Measurements from ENCODE around the gene DNTT.
A peak's percentile ranks its signal among the peaks of the same experiment; 100 is the strongest.

DNTT gene

DNA sequence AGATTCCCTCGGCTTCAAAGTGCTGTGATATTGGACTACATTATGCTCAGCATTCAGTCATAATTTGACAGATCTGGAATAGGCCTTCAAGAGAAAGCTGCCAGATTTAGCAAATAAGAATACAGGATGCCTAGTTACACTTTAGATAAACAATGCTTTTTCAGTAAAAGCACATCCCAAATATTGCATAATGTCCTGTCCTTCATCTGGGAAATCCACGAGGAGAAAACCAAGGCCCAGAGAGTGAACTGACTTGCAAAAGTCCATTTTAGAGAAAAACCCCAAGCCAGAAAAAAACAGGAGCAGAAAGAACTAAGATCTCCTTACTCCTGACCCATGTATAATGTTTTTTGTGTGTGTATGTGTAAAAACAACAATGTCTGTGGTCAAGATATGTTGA lies 20.9 kb upstream of the DNTT start:
- no peak overlapping the region for H3K4me3 ChIP-seq (ENCODE audit: low read length)

GRCh38 chr10:96283756-96284155 lies 20.5 kb upstream of the DNTT start:
- H3K27me3 ChIP-seq (ENCODE audit: control insufficient read depth, insufficient read depth, low read length), result no peaks in the 10 kb centered on the region
- no peaks in the 10 kb centered on the region for H3K36me3 ChIP-seq (ENCODE audit: control insufficient read depth, insufficient read depth, low read length)
- H3K9ac ChIP-seq (ENCODE audit: low read length), result no peak overlapping the region
- H3K4me3 ChIP-seq (ENCODE audit: low read length), result no peak overlapping the region
- H3K4me1 ChIP-seq (ENCODE audit: control insufficient read depth, insufficient read depth, low read length), result peaks cover 11% of the 10 kb centered on the region
- H3K27ac ChIP-seq (ENCODE audit: low read depth, low read length), result no peak overlapping the region

More for the DNA sequence above, 20.9 kb upstream of the DNTT start:
- Histone ChIP-seq H3K27ac (ENCODE audit: low read depth, low read length) (no peak overlapping the region), H3K9ac (ENCODE audit: low read length) (no peak overlapping the region), H3K36me3 (ENCODE audit: control insufficient read depth, insufficient read depth, low read length) (no peaks in the 10 kb centered on the region), H3K27me3 (ENCODE audit: control insufficient read depth, insufficient read depth, low read length) (no peaks in the 10 kb centered on the region), H3K4me1 (ENCODE audit: control insufficient read depth, insufficient read depth, low read length) (peaks cover 11% of the 10 kb centered on the region)

DNA sequence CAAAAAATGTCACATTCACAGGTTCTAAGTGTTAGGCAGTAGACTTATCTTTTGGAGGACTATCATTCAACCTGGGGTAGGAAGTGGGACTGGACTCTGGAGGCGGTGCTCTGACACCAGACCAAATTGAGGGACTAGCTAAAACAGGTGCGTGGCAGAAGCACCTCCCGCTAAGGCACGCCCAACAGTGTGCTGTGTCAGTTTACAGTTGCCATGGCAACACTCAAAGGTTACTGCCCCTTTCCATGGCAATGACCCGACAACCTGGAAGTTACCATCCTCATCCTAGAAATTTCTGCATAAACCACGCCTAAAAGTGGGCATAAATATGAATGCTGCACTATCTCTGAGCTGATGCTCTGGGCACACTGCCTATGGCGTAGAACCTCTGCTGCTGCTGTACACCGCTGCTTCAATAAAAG lies 18.9 kb upstream of the DNTT start:
- peaks cover 11% of the 10 kb centered on the region for H3K4me1 ChIP-seq (ENCODE audit: control insufficient read depth, insufficient read depth, low read length)
- H3K4me3 ChIP-seq (ENCODE audit: low read length), result no peak overlapping the region
- no peak overlapping the region for H3K27ac ChIP-seq (ENCODE audit: low read depth, low read length)
- no peaks in the 10 kb centered on the region for H3K36me3 ChIP-seq (ENCODE audit: control insufficient read depth, insufficient read depth, low read length)
- no peaks in the 10 kb centered on the region for H3K27me3 ChIP-seq (ENCODE audit: control insufficient read depth, insufficient read depth, low read length)
- H3K9ac ChIP-seq (ENCODE audit: low read length), result no peak overlapping the region

DNA sequence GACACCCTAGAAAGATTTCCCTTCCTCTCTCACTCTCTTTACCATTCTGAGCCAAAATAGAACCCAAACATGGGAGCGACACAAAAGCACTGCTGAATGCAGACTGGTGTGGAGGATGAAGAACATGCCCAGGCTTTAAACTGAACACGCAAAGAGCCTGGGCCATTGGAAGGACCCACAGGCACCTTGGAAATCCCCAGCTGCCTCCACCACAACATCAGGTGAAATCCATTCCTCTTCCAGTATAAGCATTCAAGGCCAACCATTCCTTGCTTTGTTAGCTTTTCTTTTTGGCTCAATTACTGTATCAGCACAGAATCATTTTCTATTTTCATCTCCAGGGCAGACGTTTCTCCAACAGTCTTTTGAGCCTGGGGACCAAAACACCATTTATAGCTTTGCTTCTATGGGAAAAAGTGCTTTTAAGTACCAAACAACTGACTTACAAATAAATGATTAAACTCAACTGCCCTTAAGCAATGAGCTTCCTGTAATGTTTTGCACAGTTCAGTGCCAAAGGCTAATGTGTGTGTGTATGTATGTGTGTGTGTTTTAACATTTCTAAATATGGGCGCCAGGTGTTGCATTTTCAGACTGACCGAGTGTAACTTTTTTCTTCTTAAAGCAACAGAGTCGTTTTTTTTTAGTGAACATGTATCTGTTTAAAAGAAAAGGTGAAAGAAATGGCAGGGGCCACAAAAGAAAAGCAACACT lies 16.7 kb upstream of the DNTT start:
- H3K4me3 ChIP-seq (ENCODE audit: low read length), result no peak overlapping the region
- H3K4me1 ChIP-seq (ENCODE audit: control insufficient read depth, insufficient read depth, low read length), result peaks cover 11% of the 10 kb centered on the region
- no peaks in the 10 kb centered on the region for H3K27me3 ChIP-seq (ENCODE audit: control insufficient read depth, insufficient read depth, low read length)
- no peaks in the 10 kb centered on the region for H3K36me3 ChIP-seq (ENCODE audit: control insufficient read depth, insufficient read depth, low read length)
- H3K27ac ChIP-seq (ENCODE audit: low read depth, low read length), result peak overlapping the region; percentile 11
- no peak overlapping the region for H3K9ac ChIP-seq (ENCODE audit: low read length)

DNA sequence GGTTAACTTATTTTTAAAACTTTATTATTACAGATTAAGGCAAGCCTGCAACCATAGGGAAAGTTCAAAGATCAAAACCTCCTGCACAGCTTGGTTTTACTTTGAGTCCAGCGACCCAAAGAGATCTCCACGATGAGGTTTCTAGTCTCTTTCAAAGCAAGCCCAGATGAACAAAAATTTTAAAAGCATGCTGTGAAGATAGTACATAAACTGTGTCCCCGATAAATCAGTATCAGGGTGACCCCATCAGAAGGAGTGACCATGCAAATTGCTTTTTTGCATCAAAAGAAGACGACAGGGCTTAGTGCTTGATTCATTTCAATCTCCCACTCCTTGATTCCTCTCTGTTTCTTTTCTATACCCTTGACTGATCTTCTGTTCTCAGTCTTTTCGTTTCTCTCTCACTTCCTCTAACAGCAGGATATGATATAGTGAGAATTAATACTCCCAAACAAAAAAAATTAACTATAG lies 16.0 kb upstream of the DNTT start:
- H3K4me3 ChIP-seq (ENCODE audit: low read length), result peak overlapping the region; percentile 27
- H3K36me3 ChIP-seq (ENCODE audit: control insufficient read depth, insufficient read depth, low read length), result no peaks in the 10 kb centered on the region
- no peak overlapping the region for H3K27ac ChIP-seq (ENCODE audit: low read depth, low read length)
- H3K9ac ChIP-seq (ENCODE audit: low read length), result no peak overlapping the region
- H3K27me3 ChIP-seq (ENCODE audit: control insufficient read depth, insufficient read depth, low read length), result no peaks in the 10 kb centered on the region
- peaks cover 11% of the 10 kb centered on the region for H3K4me1 ChIP-seq (ENCODE audit: control insufficient read depth, insufficient read depth, low read length)

GRCh38 chr10:96289218-96289910 lies 14.9 kb upstream of the DNTT start:
- H3K27me3 ChIP-seq (ENCODE audit: control insufficient read depth, insufficient read depth, low read length), result no peaks in the 10 kb centered on the region
- no peaks in the 10 kb centered on the region for H3K36me3 ChIP-seq (ENCODE audit: control insufficient read depth, insufficient read depth, low read length)
- H3K9ac ChIP-seq (ENCODE audit: low read length), result no peak overlapping the region
- no peak overlapping the region for H3K27ac ChIP-seq (ENCODE audit: low read depth, low read length)
- H3K4me3 ChIP-seq (ENCODE audit: low read length), result no peak overlapping the region
- H3K4me1 ChIP-seq (ENCODE audit: control insufficient read depth, insufficient read depth, low read length), result peaks cover 11% of the 10 kb centered on the region

GRCh38 chr10:96290368-96291133 lies 13.7 kb upstream of the DNTT start:
- Histone ChIP-seq H3K27ac (ENCODE audit: low read depth, low read length) (no peak overlapping the region), H3K4me1 (ENCODE audit: control insufficient read depth, insufficient read depth, low read length) (peaks cover 7% of the 10 kb centered on the region), H3K36me3 (ENCODE audit: control insufficient read depth, insufficient read depth, low read length) (no peaks in the 10 kb centered on the region), H3K4me3 (ENCODE audit: low read length) (no peak overlapping the region), H3K9ac (ENCODE audit: low read length) (no peak overlapping the region), H3K27me3 (ENCODE audit: control insufficient read depth, insufficient read depth, low read length) (no peaks in the 10 kb centered on the region)

- Histone ChIP-seq H3K4me3 (ENCODE audit: low read length) (no peak overlapping the region), H3K36me3 (ENCODE audit: control insufficient read depth, insufficient read depth, low read length) (no peaks in the 10 kb centered on the region), H3K27ac (ENCODE audit: low read depth, low read length) (no peak overlapping the region), H3K9ac (ENCODE audit: low read length) (no peak overlapping the region), H3K27me3 (ENCODE audit: control insufficient read depth, insufficient read depth, low read length) (no peaks in the 10 kb centered on the region), H3K4me1 (ENCODE audit: control insufficient read depth, insufficient read depth, low read length) (no peaks in the 10 kb centered on the region)
Observed at GRCh38 chr10:96292971-96293920, 11.0 kb upstream of the DNTT start.

- Histone ChIP-seq H3K27ac (ENCODE audit: low read depth, low read length) (no peak overlapping the region), H3K36me3 (ENCODE audit: control insufficient read depth, insufficient read depth, low read length) (no peaks in the 10 kb centered on the region), H3K27me3 (ENCODE audit: control insufficient read depth, insufficient read depth, low read length) (no peaks in the 10 kb centered on the region), H3K9ac (ENCODE audit: low read length) (no peak overlapping the region), H3K4me3 (ENCODE audit: low read length) (no peak overlapping the region), H3K4me1 (ENCODE audit: control insufficient read depth, insufficient read depth, low read length) (no peaks in the 10 kb centered on the region)
Observed at GRCh38 chr10:96295475-96295874, 8.8 kb upstream of the DNTT start.

DNA sequence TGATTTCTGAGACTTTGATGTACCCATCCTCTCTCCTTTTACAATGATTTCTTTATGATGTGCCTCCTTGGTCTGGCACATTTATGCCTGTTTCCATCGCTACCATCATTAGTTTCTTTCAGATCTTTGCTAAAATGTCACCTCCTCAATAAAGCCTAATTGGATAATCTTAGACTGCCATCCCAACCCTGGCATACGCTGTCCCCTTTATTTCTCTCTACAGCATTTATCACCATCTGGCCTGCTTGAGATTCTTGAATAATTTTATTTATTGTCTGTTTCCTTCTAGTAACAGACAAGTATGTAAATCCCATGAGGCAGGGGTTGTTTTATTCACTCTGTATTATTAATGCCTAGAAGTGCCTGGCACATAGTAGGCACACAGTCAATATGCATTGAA lies 6.7 kb upstream of the DNTT start:
- Histone ChIP-seq H3K27ac (ENCODE audit: low read depth, low read length) (no peak overlapping the region), H3K4me3 (ENCODE audit: low read length) (no peak overlapping the region), H3K9ac (ENCODE audit: low read length) (no peak overlapping the region), H3K27me3 (ENCODE audit: control insufficient read depth, insufficient read depth, low read length) (no peaks in the 10 kb centered on the region), H3K36me3 (ENCODE audit: control insufficient read depth, insufficient read depth, low read length) (no peaks in the 10 kb centered on the region), H3K4me1 (ENCODE audit: control insufficient read depth, insufficient read depth, low read length) (no peaks in the 10 kb centered on the region)

DNA sequence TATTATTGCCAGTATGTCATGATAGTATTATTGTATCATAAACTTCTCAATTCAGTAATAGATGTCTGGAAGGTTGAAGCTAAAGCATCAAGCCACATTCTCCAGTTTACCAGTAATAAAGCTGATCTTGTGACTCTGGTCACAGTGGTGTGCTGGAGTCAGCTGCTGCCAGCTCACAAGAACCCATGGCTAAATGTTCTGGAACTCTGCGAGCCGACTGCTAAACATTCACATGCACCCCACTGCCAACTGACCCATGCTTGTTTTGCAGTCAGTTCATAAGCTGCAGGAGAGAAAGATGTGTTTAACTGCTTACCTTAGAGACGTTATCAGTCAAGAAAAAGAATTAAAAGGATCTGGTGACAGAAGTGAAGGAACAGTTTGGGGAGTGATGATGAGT lies 5.9 kb upstream of the DNTT start:
- Histone ChIP-seq H3K36me3 (ENCODE audit: control insufficient read depth, insufficient read depth, low read length) (no peaks in the 10 kb centered on the region), H3K4me3 (ENCODE audit: low read length) (no peak overlapping the region), H3K9ac (ENCODE audit: low read length) (no peak overlapping the region), H3K4me1 (ENCODE audit: control insufficient read depth, insufficient read depth, low read length) (no peaks in the 10 kb centered on the region), H3K27ac (ENCODE audit: low read depth, low read length) (no peak overlapping the region), H3K27me3 (ENCODE audit: control insufficient read depth, insufficient read depth, low read length) (no peaks in the 10 kb centered on the region)

GRCh38 chr10:96299383-96299782 lies 4.9 kb upstream of the DNTT start:
- H3K4me1 ChIP-seq (ENCODE audit: control insufficient read depth, insufficient read depth, low read length), result no peaks in the 10 kb centered on the region
- no peak overlapping the region for H3K27ac ChIP-seq (ENCODE audit: low read depth, low read length)
- H3K36me3 ChIP-seq (ENCODE audit: control insufficient read depth, insufficient read depth, low read length), result no peaks in the 10 kb centered on the region
- H3K9ac ChIP-seq (ENCODE audit: low read length), result no peak overlapping the region
- no peak overlapping the region for H3K4me3 ChIP-seq (ENCODE audit: low read length)
- no peaks in the 10 kb centered on the region for H3K27me3 ChIP-seq (ENCODE audit: control insufficient read depth, insufficient read depth, low read length)

All from rectal smooth muscle tissue (tissue), 1 donor.